ENCODE measurements around the gene CCDC71. TPM values are rescaled to one million over a fixed set of nuclear protein-coding genes. Genes with fewer than 3 reads are reported as not detected.

The CCDC71 gene
- total RNA-seq, 3 donors from 2014 or later (not counting 1 experiment from before 2014, with no cell fraction given): 13.8 to 20.6 (median 15.6) TPM

- 96% methylated on average over 8 of the region's 8 CpGs for WGBS (ENCODE audit: insufficient coverage)
- H3K36me3 ChIP-seq (ENCODE audit: control insufficient read depth, insufficient read depth, low read length): peaks cover 12% of the 10 kb centered on the region
- no peaks in the 10 kb centered on the region for H3K27me3 ChIP-seq (ENCODE audit: control insufficient read depth, insufficient read depth, low read length)
- H3K27ac ChIP-seq (ENCODE audit: low read length): no peak overlapping the region
- no peaks in the 10 kb centered on the region for H3K9me3 Mint-ChIP-seq
- no peak overlapping the region for H3K4me3 ChIP-seq (ENCODE audit: low read length)
- ATAC-seq: no peak
- H3K27me3 Mint-ChIP-seq (ENCODE audit: low read depth in 2 of 2): no peaks in the 10 kb centered on the region
- H3K4me3 Mint-ChIP-seq: peak overlapping the region; percentile 40
- H3K4me1 Mint-ChIP-seq: peaks cover 20 to 27% of the 10 kb centered on the region in 2 donors
- H3K4me1 ChIP-seq (ENCODE audit: control insufficient read depth, insufficient read depth, low read length): peaks cover 20% of the 10 kb centered on the region
- DNase-seq: no peak
- no peak overlapping the region for H3K27ac Mint-ChIP-seq
- intact Hi-C loops (cut with micrococcal nuclease): no loop called here
- H3K36me3 Mint-ChIP-seq: no peaks in the 10 kb centered on the region
- no peak for TF ChIP-seq CTCF (IDR thresholded peaks at IDR 0.05)
- no peaks in the 10 kb centered on the region for H3K9me3 ChIP-seq (ENCODE audit: control insufficient read depth, insufficient read depth, low read length)
Observed at GRCh38 chr3:49163609-49164008, 2.5 kb downstream of the CCDC71 start.

GRCh38 chr3:49162751-49163419 is 3.2 kb downstream of the CCDC71 start:
- H3K27ac ChIP-seq (ENCODE audit: low read length): no peak overlapping the region
- 97% methylated on average over 21 of the region's 21 CpGs for WGBS (ENCODE audit: insufficient coverage)
- no peak for ATAC-seq
- H3K36me3 Mint-ChIP-seq: no peaks in the 10 kb centered on the region
- no peak overlapping the region for H3K27ac Mint-ChIP-seq
- no peaks in the 10 kb centered on the region for H3K9me3 ChIP-seq (ENCODE audit: control insufficient read depth, insufficient read depth, low read length)
- H3K9me3 Mint-ChIP-seq: no peaks in the 10 kb centered on the region
- H3K36me3 ChIP-seq (ENCODE audit: control insufficient read depth, insufficient read depth, low read length): peaks cover 12% of the 10 kb centered on the region
- H3K4me3 Mint-ChIP-seq: no peak overlapping the region
- DNase-seq: no peak
- H3K27me3 ChIP-seq (ENCODE audit: control insufficient read depth, insufficient read depth, low read length): no peaks in the 10 kb centered on the region
- H3K4me3 ChIP-seq (ENCODE audit: low read length): no peak overlapping the region
- TF ChIP-seq CTCF (IDR thresholded peaks at IDR 0.05): no peak
- intact Hi-C loops (cut with micrococcal nuclease): no loop called here
- H3K27me3 Mint-ChIP-seq (ENCODE audit: low read depth in 2 of 2): no peaks in the 10 kb centered on the region
- peaks cover 20% of the 10 kb centered on the region for H3K4me1 ChIP-seq (ENCODE audit: control insufficient read depth, insufficient read depth, low read length)
- H3K4me1 Mint-ChIP-seq: peaks cover 20 to 27% of the 10 kb centered on the region in 2 donors

- no peak overlapping the region for H3K27ac Mint-ChIP-seq
- H3K9me3 Mint-ChIP-seq: no peaks in the 10 kb centered on the region
- H3K4me1 Mint-ChIP-seq: peaks cover 20 to 27% of the 10 kb centered on the region in 2 donors
- Histone ChIP-seq H3K9me3 (ENCODE audit: control insufficient read depth, insufficient read depth, low read length) (no peaks in the 10 kb centered on the region), H3K27me3 (ENCODE audit: control insufficient read depth, insufficient read depth, low read length) (no peaks in the 10 kb centered on the region), H3K27ac (ENCODE audit: low read length) (no peak overlapping the region), H3K4me3 (ENCODE audit: low read length) (no peak overlapping the region), H3K4me1 (ENCODE audit: control insufficient read depth, insufficient read depth, low read length) (peaks cover 20% of the 10 kb centered on the region), H3K36me3 (ENCODE audit: control insufficient read depth, insufficient read depth, low read length) (peaks cover 12% of the 10 kb centered on the region)
- no peak overlapping the region for H3K4me3 Mint-ChIP-seq
- 69% methylated on average over 2 of the region's 3 CpGs for WGBS (ENCODE audit: insufficient coverage)
- TF ChIP-seq CTCF (IDR thresholded peaks at IDR 0.05): no peak
- peak in 1 of 2 donors; percentile 2 for DNase-seq
- H3K27me3 Mint-ChIP-seq (ENCODE audit: low read depth in 2 of 2): no peaks in the 10 kb centered on the region
- no peaks in the 10 kb centered on the region for H3K36me3 Mint-ChIP-seq
- no peak for ATAC-seq
- intact Hi-C loops (cut with micrococcal nuclease): no loop called here
Observed at GRCh38 chr3:49161808-49162530, 4.2 kb downstream of the CCDC71 start.

Data from natural killer cell (primary cell).